H1 (cell line): ENCODE results near the gene PAK2. TPM values are rescaled to one million over a fixed set of nuclear protein-coding genes. Genes with fewer than 3 reads are reported as not detected.

Experiments used
- ASH2L ChIP-seq: fragments of 200-600, 300-600 bp; sonication (generic); IDR thresholded peaks from one replicate; pipeline ENCODE4 v1.7.1; 2017; ENCODE audit warnings: low read length
- BACH1 ChIP-seq: IDR thresholded peaks from 2 replicates; pipeline ENCODE4 v1.6.1; 2012; ENCODE audit warnings: low read length, improper control_type of control experiment
- BRCA1 ChIP-seq: IDR thresholded peaks from 2 replicates; pipeline ENCODE4 v1.6.1; 2012; ENCODE audit warnings: low read depth, low read length, improper control_type of control experiment
- CBX8 ChIP-seq: fragments of 300-800, 300-1000 bp; sonication (generic); IDR thresholded peaks from 2 replicates; pipeline ENCODE4 v1.7.1; 2016; ENCODE audit warnings: low read depth, low read length, borderline replicate concordance
- CEBPB ChIP-seq: IDR thresholded peaks from 2 replicates; pipeline ENCODE4 v1.6.1; 2012; ENCODE audit warnings: low read depth, low read length
- CREB1 ChIP-seq: IDR thresholded peaks from 2 replicates; pipeline ENCODE4 v1.6.1; 2012; ENCODE audit warnings: inconsistent platforms
- HDAC2 ChIP-seq, 2 experiments: fragments of 300-600 bp in 1 of 2; sonication (generic) in 1 of 2; IDR thresholded peaks; 2 replicates each; pipeline ENCODE4 v1.6.1; 2011 to 2012; ENCODE audit warnings: low read depth in 2 of 2, low read length in 2 of 2, mild to moderate bottlenecking in 2 of 2, moderate library complexity in 2 of 2, borderline replicate concordance in 1 of 2, inconsistent platforms in 1 of 2
- JUN ChIP-seq: IDR thresholded peaks from 2 replicates; pipeline ENCODE4 v1.6.1; 2011; ENCODE audit warnings: low read depth, mild to moderate bottlenecking, improper control_type of control experiment, low read length
- KDM1A ChIP-seq: fragments of 200-600, 300-600 bp; sonication (generic); IDR thresholded peaks from 2 replicates; pipeline ENCODE4 v1.7.1; 2016; ENCODE audit warnings: mild to moderate bottlenecking, low read length, borderline replicate concordance
- NANOG ChIP-seq: IDR thresholded peaks from 2 replicates; pipeline ENCODE4 v1.6.1; 2011; ENCODE audit warnings: low read length, low read depth, mild to moderate bottlenecking, inconsistent platforms; ENCODE audit not compliant: insufficient read depth, poor library complexity, severe bottlenecking
- PHF8 ChIP-seq: fragments of 200-600 bp; sonication (generic); conservative IDR thresholded peaks from 2 replicates; pipeline ENCODE4 v1.7.1; 2012; ENCODE audit warnings: low read depth, mild to moderate bottlenecking, inconsistent platforms, low read length, moderate library complexity
- POU5F1 ChIP-seq: IDR thresholded peaks from 2 replicates; pipeline ENCODE4 v1.6.1; 2011; ENCODE audit warnings: low read depth, mild to moderate bottlenecking, low read length, moderate library complexity
- SIX5 ChIP-seq: IDR thresholded peaks from 2 replicates; pipeline ENCODE4 v1.6.1; 2011; ENCODE audit warnings: mild to moderate bottlenecking, low read depth, low read length
- SP2 ChIP-seq: IDR thresholded peaks from 2 replicates; pipeline ENCODE4 v1.6.1; 2012; ENCODE audit warnings: mild to moderate bottlenecking, low read length, inconsistent platforms
- TAF7 ChIP-seq: optimal IDR thresholded peaks from 2 replicates; pipeline ENCODE3; 2011; ENCODE audit warnings: low read depth, mild to moderate bottlenecking, inconsistent platforms, low read length, moderate library complexity, borderline replicate concordance
- ZNF274 ChIP-seq: IDR thresholded peaks from 2 replicates; pipeline ENCODE4 v1.7.0; 2012; ENCODE audit warnings: low read length, borderline replicate concordance; ENCODE audit errors: extremely low read depth
- polyA plus RNA-seq, 7 experiments: library from polyadenylated mRNA; depleted of rRNA in 3 of 7; stranded (reverse) in 5 of 7; unstranded in 2 of 7; fragments of >200 nt in 5 of 7; fragments of 200-250 nt in 2 of 7; gene quantifications; 1 replicate in 5 of 7; 2 replicates in 1 of 7; 4 replicates in 1 of 7; pipeline versions ENCODE4 v1.2.1 to v1.2.3, GENCODE V29; 2011 to 2013; ENCODE audit warnings: missing spikeins in 2 of 7, mixed read lengths in 2 of 7
- total RNA-seq: library from RNA; stranded (reverse); fragmentation: NEBNext Ultra II Directional; extraction: Animal tissue kit (Norgen Biotek cat#: 25700); gene quantifications from 2 replicates; pipeline ENCODE4 v1.2.1, GENCODE V29; 2021
- TF ChIP-seq, protein P1 (sequence below): IDR thresholded peaks from 2 replicates; pipeline ENCODE4 v1.6.1; 2011; ENCODE audit warnings: low read length, improper control_type of control experiment
- TF ChIP-seq, protein P2 (sequence below): IDR thresholded peaks from 2 replicates; pipeline ENCODE4 v1.6.1; 2011; ENCODE audit warnings: low read depth, mild to moderate bottlenecking, low read length; ENCODE audit not compliant: insufficient read depth
- TF ChIP-seq, protein P3 (sequence below), 3 experiments: IDR thresholded peaks; 1 replicate in 2 of 3; 2 replicates in 1 of 3; pipeline versions ENCODE4 v1.5.1 to v1.6.1; 2011; ENCODE audit warnings: low read length in 3 of 3, mild to moderate bottlenecking in 3 of 3, inconsistent platforms in 2 of 3, low read depth in 1 of 3, moderate library complexity in 1 of 3; ENCODE audit not compliant: insufficient read depth in 1 of 3; ENCODE audit errors: control extremely low read depth in 1 of 3

PAK2 gene
- total and polyA plus RNA-seq, 2 of the 8 experiments (the other 6 are each of a cell fraction or from before 2014, with no cell fraction given): 13.1 to 60.5 TPM

- TF ChIP-seq, protein P1, sequence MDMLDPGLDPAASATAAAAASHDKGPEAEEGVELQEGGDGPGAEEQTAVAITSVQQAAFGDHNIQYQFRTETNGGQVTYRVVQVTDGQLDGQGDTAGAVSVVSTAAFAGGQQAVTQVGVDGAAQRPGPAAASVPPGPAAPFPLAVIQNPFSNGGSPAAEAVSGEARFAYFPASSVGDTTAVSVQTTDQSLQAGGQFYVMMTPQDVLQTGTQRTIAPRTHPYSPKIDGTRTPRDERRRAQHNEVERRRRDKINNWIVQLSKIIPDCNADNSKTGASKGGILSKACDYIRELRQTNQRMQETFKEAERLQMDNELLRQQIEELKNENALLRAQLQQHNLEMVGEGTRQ: no peak
- no peak for TF ChIP-seq KDM1A
- TF ChIP-seq, protein P2, sequence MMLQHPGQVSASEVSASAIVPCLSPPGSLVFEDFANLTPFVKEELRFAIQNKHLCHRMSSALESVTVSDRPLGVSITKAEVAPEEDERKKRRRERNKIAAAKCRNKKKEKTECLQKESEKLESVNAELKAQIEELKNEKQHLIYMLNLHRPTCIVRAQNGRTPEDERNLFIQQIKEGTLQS: no peak
- TF ChIP-seq ASH2L: peak; percentile 82
- peak; percentile 80 for TF ChIP-seq PHF8
- TF ChIP-seq BACH1: no peak
- TF ChIP-seq SIX5: peak; percentile 54
- no peak for TF ChIP-seq CREB1
- TF ChIP-seq, protein P3, sequence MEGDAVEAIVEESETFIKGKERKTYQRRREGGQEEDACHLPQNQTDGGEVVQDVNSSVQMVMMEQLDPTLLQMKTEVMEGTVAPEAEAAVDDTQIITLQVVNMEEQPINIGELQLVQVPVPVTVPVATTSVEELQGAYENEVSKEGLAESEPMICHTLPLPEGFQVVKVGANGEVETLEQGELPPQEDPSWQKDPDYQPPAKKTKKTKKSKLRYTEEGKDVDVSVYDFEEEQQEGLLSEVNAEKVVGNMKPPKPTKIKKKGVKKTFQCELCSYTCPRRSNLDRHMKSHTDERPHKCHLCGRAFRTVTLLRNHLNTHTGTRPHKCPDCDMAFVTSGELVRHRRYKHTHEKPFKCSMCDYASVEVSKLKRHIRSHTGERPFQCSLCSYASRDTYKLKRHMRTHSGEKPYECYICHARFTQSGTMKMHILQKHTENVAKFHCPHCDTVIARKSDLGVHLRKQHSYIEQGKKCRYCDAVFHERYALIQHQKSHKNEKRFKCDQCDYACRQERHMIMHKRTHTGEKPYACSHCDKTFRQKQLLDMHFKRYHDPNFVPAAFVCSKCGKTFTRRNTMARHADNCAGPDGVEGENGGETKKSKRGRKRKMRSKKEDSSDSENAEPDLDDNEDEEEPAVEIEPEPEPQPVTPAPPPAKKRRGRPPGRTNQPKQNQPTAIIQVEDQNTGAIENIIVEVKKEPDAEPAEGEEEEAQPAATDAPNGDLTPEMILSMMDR (IDR thresholded peaks at IDR 0.05; ENCODE audit: control extremely low read depth in 1 of 3, insufficient read depth in 1 of 3, low read depth in 1 of 3, low read length in 3 of 3): 0 out of 4 replicates have a peak, but pooled peaks of 1 of the 3 experiments have one; percentile 4
- no peak for TF ChIP-seq ZNF274
- TF ChIP-seq NANOG: no peak
- TF ChIP-seq CBX8: no peak
- TF ChIP-seq SP2: no peak
- TF ChIP-seq POU5F1: no peak
- peak in 1 of 2 experiments; percentile 42; a peak in 1 of 4 replicates for TF ChIP-seq HDAC2 (IDR thresholded peaks at IDR 0.05; ENCODE audit: borderline replicate concordance in 1 of 2, low read depth in 2 of 2, low read length in 2 of 2)
- no peak for TF ChIP-seq JUN
- TF ChIP-seq TAF7: peak; percentile 78
- TF ChIP-seq CEBPB: no peak
- no peak for TF ChIP-seq BRCA1
Observed at GRCh38 chr3:196739671-196740480, at the start of gene PAK2 (continued).
